ENCODE results near the gene GBX1.

DNA sequence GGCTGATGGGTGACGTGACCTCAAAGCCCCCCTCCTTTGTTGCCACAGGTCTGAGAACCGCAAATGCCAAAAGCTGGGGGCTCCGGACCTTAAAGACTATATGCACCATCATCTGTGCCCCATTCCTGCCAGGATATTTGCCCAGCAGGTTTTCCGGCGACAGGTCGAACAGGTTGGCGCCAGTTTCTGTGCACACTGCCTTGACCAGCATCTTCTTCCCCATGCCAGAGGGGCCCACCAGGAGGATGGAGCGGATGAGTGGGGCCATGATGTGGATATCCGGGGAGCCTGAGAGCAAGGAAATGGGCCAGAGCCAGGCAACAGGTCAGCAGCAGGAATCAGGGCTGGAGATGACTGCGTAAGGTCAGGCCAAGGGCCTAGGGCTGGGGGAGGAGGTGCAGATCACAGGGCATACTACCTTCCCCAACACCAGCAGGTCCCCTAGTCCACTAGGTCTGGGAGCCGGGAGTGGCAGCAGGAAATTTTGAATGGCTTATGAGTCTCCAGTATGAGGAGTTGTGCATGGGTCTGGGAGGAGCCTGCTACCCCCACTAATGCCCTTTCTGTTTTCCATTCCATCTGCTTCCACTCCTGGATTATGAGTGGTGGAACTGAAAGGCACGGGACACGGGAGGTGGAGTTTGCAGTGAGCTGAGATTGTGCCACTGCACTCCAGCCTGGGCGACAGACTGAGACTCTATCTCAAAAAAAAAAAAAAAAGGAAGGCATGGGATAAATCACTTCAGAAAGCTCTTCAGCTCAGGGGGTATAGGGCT is 25.9 kb upstream of the GBX1 start:
- TF ChIP-seq RFX5 (IDR thresholded peaks at IDR 0.05) (no peak), HDAC2 (IDR thresholded peaks at IDR 0.05) (no peak)
- TF ChIP-seq, protein P1, sequence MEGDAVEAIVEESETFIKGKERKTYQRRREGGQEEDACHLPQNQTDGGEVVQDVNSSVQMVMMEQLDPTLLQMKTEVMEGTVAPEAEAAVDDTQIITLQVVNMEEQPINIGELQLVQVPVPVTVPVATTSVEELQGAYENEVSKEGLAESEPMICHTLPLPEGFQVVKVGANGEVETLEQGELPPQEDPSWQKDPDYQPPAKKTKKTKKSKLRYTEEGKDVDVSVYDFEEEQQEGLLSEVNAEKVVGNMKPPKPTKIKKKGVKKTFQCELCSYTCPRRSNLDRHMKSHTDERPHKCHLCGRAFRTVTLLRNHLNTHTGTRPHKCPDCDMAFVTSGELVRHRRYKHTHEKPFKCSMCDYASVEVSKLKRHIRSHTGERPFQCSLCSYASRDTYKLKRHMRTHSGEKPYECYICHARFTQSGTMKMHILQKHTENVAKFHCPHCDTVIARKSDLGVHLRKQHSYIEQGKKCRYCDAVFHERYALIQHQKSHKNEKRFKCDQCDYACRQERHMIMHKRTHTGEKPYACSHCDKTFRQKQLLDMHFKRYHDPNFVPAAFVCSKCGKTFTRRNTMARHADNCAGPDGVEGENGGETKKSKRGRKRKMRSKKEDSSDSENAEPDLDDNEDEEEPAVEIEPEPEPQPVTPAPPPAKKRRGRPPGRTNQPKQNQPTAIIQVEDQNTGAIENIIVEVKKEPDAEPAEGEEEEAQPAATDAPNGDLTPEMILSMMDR (IDR thresholded peaks at IDR 0.05), result no peak
- TF ChIP-seq, protein P2, sequence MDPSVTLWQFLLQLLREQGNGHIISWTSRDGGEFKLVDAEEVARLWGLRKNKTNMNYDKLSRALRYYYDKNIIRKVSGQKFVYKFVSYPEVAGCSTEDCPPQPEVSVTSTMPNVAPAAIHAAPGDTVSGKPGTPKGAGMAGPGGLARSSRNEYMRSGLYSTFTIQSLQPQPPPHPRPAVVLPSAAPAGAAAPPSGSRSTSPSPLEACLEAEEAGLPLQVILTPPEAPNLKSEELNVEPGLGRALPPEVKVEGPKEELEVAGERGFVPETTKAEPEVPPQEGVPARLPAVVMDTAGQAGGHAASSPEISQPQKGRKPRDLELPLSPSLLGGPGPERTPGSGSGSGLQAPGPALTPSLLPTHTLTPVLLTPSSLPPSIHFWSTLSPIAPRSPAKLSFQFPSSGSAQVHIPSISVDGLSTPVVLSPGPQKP (IDR thresholded peaks at IDR 0.05; ENCODE audit: low read depth, low read length), result no peak
